ENCODE measurements around the gene SLC25A1.
"Not testable (repeated sequence)": the region's sequence is repeated elsewhere in the genome, so short reads cannot be mapped to it uniquely, and the experiment has no call there.

Gene SLC25A1

GRCh38 chr22:19208287-19208847, 29.8 kb upstream of the SLC25A1 start:
- DNase-seq (ENCODE audit: low read depth in 2 of 2) = no peak
- no peak overlapping the region for H3K4me3 ChIP-seq (replicated peaks in 1 of 2; ENCODE audit: low read depth in 2 of 2, low read length in 2 of 2)
- no peak for TF ChIP-seq CTCF (IDR thresholded peaks at IDR 0.05; ENCODE audit: low read depth, low read length)

- H3K4me3 ChIP-seq (replicated peaks in 1 of 2; ENCODE audit: low read depth in 2 of 2, low read length in 2 of 2) = no peak overlapping the region
- no peak for TF ChIP-seq CTCF (IDR thresholded peaks at IDR 0.05; ENCODE audit: low read depth, low read length)
- no peak for DNase-seq (ENCODE audit: low read depth in 2 of 2)
Observed at GRCh38 chr22:19207884-19208283, 29.3 kb upstream of the SLC25A1 start.

GRCh38 chr22:19207401-19207808, 28.9 kb upstream of the SLC25A1 start:
- no peak for TF ChIP-seq CTCF (IDR thresholded peaks at IDR 0.05; ENCODE audit: low read depth, low read length)
- DNase-seq (ENCODE audit: low read depth in 2 of 2) = no peak
- no peak overlapping the region for H3K4me3 ChIP-seq (replicated peaks in 1 of 2; ENCODE audit: low read depth in 2 of 2, low read length in 2 of 2)

- H3K4me3 ChIP-seq (replicated peaks in 1 of 2; ENCODE audit: low read depth in 2 of 2, low read length in 2 of 2) = no peak overlapping the region
- TF ChIP-seq CTCF (IDR thresholded peaks at IDR 0.05; ENCODE audit: low read depth, low read length) = no peak
- DNase-seq (ENCODE audit: low read depth in 2 of 2) = no peak
Observed at GRCh38 chr22:19206287-19206686, 27.8 kb upstream of the SLC25A1 start.

GRCh38 chr22:19204640-19205039, 26.1 kb upstream of the SLC25A1 start:
- no peak for DNase-seq (ENCODE audit: low read depth in 2 of 2)
- no peak for TF ChIP-seq CTCF (IDR thresholded peaks at IDR 0.05; ENCODE audit: low read depth, low read length)
- H3K4me3 ChIP-seq (replicated peaks in 1 of 2; ENCODE audit: low read depth in 2 of 2, low read length in 2 of 2) = no peak overlapping the region

- no peak for DNase-seq (ENCODE audit: low read depth in 2 of 2)
Observed at GRCh38 chr22:19203834-19204233, 25.3 kb upstream of the SLC25A1 start.

GRCh38 chr22:19202799-19203186, 24.3 kb upstream of the SLC25A1 start:
- not testable (repeated sequence) for H3K4me3 ChIP-seq (replicated peaks in 1 of 2; ENCODE audit: low read depth in 2 of 2, low read length in 2 of 2); DNase-seq (ENCODE audit: low read depth in 2 of 2)

More at GRCh38 chr22:19203834-19204233, 25.3 kb upstream of the SLC25A1 start:
- no peak overlapping the region for H3K4me3 ChIP-seq (replicated peaks in 1 of 2; ENCODE audit: low read depth in 2 of 2, low read length in 2 of 2)
- no peak for TF ChIP-seq CTCF (IDR thresholded peaks at IDR 0.05; ENCODE audit: low read depth, low read length)
